Pons (tissue), 1 donor: ENCODE results near the gene ANKRD44.

ENCODE experiments used
- DNase-seq: peaks from one replicate; pipeline ENCODE4 v3.0.0-alpha.2; 2016; ENCODE audit warnings: low spot score

Gene ANKRD44

GRCh38 chr2:197113275-197113711 lies 197.3 kb downstream of the ANKRD44 start:
- DNase-seq = peak; percentile 77

- DNase-seq = no peak
Measured at GRCh38 chr2:197109326-197109725, 201.3 kb downstream of the ANKRD44 start.

DNA sequence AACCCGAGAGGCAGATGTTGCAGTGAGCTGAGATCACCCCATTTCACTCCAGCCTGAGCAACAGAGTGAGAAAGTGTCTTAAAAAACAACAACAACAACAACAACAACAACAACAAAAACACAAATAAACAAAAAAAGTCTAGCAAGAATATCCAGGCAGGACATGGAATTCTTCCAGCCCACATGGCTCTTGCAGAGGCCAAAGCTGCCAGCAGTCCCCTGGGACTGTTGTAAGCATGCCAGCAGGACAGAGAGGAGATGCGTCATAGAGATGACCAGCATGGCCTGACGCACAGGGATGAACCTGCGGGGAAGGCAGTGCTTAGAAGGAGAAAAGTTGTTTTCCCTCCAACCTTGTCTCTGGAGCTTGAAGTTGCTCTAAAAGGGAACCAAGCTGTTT lies 201.8 kb downstream of the ANKRD44 start:
- peak; percentile 71 for DNase-seq

DNA sequence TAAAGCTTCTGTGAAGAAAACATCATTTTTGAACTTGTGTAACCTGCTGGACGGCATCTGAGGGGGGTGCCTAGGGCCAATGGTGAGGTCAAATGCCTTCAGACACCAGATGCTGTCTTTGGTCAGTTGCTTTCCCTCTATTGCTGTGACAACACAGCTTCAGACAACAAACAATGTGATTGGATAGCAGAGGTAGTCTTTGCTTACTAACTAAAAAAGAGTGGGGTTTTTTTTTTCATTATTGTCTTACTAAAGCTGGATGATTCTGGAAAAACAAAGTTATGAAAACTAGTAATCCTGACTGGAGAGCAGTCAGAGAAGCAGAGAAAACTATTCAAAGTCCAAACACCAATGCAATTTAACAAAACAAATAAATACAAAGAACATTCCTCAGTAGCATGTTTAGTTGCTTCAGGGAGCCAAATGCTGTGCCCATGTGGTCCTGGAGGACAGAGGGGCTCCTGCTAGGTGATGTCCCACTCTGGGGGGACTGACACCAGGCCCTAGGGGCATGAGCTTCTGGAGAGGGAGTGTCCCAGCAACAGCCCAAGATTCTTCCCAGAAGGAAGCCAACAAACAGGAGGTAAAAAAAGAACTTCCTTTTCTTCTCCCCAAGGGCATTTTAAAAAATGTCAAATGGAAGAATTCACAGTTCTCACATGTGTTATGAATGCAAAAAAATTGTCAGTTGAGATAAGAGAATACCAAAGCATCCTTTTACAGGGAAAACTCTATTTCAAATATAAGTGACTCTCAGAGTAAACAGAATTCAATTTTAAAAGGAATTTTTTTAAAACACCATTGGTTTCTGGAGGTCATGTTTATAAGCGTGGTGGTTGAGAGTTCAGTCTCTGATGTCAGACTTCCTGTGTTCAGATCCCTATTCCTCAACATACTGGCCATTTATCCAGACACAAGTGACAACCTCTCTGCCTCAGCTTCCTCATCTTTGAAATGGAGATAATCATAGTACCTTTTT lies 203.0 kb downstream of the ANKRD44 start:
- no peak for DNase-seq

DNA sequence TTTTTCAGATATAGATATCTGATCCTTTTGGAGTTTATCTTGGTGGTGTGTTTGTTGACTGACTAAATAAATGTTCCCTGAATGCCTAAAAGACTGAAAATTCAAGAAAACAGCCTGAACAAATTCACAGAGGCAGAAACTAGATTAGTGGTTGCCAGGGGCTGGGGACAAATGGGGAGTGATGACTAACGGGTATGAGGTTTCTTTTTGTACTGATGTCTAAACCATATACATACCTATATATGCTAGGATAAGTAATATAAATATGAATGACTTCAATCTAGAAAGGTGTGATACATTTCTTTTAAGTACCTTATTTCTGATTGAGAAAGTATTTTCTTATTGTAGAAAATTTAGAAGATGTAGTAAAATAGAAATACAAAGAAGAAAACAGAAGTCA lies 207.2 kb downstream of the ANKRD44 start:
- DNase-seq = no peak

DNA sequence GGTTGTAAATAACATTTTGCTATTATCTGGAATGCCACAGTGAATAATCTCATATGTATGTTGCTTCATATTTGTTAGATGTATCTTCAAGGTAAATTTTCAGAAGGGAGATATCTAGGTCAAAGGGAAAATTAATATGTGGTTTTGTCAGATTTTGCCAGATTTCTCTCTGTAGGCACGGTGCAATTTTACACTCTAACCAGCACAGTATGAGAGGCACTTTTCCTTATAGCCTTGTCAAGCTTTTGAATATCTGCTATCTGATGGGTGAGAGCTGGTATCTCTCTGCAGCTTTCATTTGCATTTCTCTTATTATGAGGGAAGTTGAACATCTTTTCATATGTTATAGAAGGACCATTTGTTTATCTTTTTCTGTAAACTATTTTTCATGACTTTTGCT lies 208.3 kb downstream of the ANKRD44 start:
- DNase-seq = no peak

DNA sequence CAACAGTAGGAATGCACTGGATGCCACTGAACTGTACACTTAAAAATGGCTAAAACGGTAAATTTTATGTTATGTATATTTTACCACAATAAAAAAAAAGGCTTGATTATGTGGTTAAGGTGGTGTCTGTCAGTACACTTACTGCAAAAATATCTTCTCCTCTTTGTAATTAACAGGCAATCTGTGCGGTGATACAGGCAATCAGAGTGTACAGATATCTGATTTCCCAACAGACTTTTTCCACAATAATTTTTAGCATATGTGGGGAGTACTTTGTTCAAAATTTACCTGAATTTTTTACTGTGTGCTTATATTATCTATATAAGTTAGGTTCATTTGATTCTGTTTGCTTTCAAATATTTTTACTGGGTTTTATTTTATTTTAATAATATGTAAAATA lies 209.1 kb downstream of the ANKRD44 start:
- DNase-seq = no peak

- DNase-seq = no peak
Measured at GRCh38 chr2:197097578-197098366, 212.8 kb downstream of the ANKRD44 start.

- no peak for DNase-seq
Measured at GRCh38 chr2:197096649-197097048, 213.9 kb downstream of the ANKRD44 start.

GRCh38 chr2:197092431-197092830 lies 218.1 kb downstream of the ANKRD44 start:
- peak; percentile 73 for DNase-seq

DNA sequence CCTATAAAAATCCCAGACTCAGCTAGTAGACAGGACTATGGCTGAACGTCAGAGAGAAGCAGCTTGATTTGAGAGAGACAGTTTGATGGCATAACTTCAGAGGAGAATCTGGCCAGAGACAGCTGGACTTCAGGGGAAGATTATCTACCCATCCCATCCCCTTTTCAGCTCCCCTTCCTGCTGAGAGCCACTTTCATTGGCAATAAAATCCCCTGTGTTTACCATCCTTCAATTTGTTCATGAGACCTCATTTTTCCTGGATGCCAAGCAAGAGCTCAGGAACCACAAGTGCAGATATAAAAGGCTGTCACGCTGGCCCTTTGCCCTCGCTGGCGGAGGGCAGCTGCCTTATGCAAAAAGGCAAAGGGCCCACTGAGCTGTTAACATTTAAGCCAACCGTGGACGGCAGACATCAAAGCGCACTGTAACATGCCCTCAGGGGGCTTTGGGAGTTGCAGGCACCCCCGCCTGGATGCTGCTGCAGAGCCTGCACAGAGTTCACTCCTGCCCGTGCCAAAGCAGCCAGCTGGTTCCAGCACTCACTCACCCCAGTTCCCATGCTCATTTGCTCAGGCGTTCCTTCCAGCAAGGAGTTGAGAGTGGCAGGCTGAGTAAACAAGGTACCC lies 219.7 kb downstream of the ANKRD44 start:
- no peak for DNase-seq

DNA sequence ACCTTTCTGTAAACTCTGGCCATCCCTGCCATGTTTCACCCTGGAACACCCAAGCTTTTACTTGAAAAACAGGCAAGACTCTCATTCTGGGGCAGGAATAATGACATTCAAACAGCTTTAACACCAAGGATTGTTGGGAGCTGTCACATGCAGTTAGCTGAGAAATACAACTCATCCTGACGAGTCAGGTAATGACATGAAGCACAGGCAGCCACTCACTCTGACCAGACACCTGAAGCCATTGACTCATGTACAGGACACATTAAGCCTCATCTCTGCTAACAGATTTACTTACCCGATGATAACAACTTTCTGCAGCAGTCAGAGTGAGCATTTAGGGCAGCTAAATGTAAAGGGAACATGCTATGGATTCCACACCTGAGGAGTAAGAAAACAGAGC lies 220.9 kb downstream of the ANKRD44 start:
- DNase-seq = no peak

DNA sequence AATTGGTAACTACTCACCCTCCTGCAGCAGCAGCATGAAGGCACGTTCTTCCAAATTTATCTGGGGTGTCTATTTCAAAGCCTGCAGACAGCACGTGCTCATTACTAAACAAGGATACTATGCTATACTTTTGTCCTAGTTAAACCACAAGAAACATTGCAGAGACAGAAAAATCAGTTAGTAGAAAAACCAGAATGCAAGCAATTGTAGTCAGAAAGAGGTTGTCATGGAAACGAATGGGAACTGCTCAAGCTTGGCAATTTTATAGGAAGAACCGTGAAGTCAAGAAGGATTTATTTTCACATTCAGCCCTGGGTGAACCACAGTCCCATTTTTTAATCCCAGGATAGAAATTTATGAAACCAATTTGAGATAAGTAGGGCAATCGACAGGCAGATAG lies 221.9 kb downstream of the ANKRD44 start:
- peak; percentile 77 for DNase-seq

DNA sequence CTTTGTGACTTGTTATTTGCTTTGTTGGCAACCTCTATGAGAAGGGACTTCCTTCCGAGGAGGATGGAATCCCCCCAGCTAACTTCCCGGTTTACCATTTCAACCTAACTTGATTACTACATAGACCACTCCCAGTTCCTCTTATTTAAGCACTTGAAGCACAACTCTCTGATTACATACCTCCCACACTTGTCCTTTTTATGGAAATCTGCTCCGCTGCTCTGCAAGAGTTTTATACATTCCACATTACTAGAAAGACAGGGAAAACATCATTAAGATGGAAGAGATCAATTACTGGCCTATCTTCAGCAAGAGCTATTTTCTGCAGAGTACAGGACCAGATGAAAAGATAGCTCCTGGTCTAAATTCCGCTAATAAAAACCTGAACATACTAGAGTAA lies 224.1 kb downstream of the ANKRD44 start:
- DNase-seq = peak; percentile 70

DNA sequence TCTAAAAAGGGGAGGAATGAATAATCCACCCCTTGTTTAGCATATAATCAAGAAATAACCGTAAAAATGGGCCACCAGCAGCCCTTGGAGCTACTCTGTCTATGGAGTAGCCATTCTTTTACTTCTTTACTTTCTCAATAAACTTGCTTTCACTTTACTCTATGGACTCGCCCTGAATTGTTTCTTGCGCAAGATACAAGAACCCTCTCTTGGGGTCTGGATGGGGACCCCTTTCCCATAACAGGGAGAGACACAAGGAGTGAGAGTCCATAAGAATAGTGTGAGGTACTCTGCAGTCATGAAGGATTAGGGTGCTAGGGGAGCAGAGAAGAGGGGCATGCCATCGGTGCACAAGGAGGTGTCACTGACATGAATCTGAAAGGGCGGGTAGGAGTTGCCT lies 224.9 kb downstream of the ANKRD44 start:
- no peak for DNase-seq

GRCh38 chr2:197081294-197081693 lies 229.3 kb downstream of the ANKRD44 start:
- peak; percentile 86 for DNase-seq

GRCh38 chr2:197080578-197081216 lies 229.9 kb downstream of the ANKRD44 start:
- no peak for DNase-seq

GRCh38 chr2:197079832-197080555 lies 230.6 kb downstream of the ANKRD44 start:
- DNase-seq = peak; percentile 65

- DNase-seq = peak; percentile 80
Measured at GRCh38 chr2:197079414-197079813, 231.2 kb downstream of the ANKRD44 start.

DNA sequence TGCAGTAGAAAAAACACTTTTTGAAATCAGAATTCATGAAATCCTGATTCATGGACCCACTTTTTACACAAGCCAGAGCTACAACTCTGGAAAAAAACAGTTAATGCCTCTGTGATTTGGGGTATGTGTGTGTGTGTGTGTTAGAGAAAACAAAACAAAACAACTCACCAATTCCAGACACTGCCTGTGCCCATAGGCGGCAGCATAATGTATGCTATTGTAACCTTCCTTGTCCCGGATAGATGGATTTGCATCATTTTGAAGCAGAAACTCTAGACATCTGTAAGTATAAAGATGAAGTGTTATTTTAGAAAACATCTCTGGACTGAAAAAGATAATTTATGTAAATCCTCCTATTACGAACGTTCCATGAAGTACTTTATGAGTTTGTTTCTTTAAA lies 232.0 kb downstream of the ANKRD44 start:
- peak; percentile 91 for DNase-seq

GRCh38 chr2:197077336-197077735 lies 233.2 kb downstream of the ANKRD44 start:
- DNase-seq = no peak
